BJ (cell line): ENCODE data around the gene BTBD3. TPM values are rescaled to one million over a fixed set of nuclear protein-coding genes. Genes with fewer than 3 reads are reported as not detected.

Experiments used
- CTCF ChIA-PET: fragments of 350-600 bp; formaldehyde crosslinking; extraction: SDS; loops from one replicate; lab custom pipeline; 2021; ENCODE audit warnings: antibody characterized with exemption, inconsistent platforms; lab: Yijun Ruan, JAX
- POLR2A ChIA-PET: fragments of 300-600 bp; sonication (Branson Sonifier 250); formaldehyde crosslinking; extraction: SDS; loops from one replicate; lab custom pipeline; 2021; ENCODE audit warnings: antibody characterized with exemption; lab: Charles Lee
- DNase-seq: peaks from one replicate; pipeline ENCODE4 v3.0.0-alpha.2; 2011; ENCODE audit warnings: low read depth
- H3K27me3 ChIP-seq: 2 replicates; pipeline ENCODE4 v1.6.0; 2011; ENCODE audit warnings: low read length; ENCODE audit not compliant: control insufficient read depth, insufficient read depth
- H3K36me3 ChIP-seq: 2 replicates; pipeline ENCODE4 v1.5.1; 2011; ENCODE audit warnings: low read length; ENCODE audit not compliant: control insufficient read depth, insufficient read depth
- H3K4me3 ChIP-seq: 2 replicates; pipeline ENCODE4 v1.5.1; 2011; ENCODE audit warnings: low read depth, mild to moderate bottlenecking, control low read depth, low read length
- polyA plus RNA-seq: library from polyadenylated mRNA; depleted of rRNA; stranded (reverse); fragments of >200 nt; gene quantifications from 2 replicates; pipeline ENCODE4 v1.2.3, GENCODE V29; 2011
- TF ChIP-seq, protein P1 (sequence below): IDR thresholded peaks from 2 replicates; pipeline ENCODE4 v1.5.1; 2011; ENCODE audit warnings: low read depth, mild to moderate bottlenecking, control low read depth, inconsistent platforms, low read length, moderate library complexity; ENCODE audit not compliant: insufficient read depth

The BTBD3 gene
- polyA plus RNA-seq, 1 experiment, result 21.3 TPM

DNA sequence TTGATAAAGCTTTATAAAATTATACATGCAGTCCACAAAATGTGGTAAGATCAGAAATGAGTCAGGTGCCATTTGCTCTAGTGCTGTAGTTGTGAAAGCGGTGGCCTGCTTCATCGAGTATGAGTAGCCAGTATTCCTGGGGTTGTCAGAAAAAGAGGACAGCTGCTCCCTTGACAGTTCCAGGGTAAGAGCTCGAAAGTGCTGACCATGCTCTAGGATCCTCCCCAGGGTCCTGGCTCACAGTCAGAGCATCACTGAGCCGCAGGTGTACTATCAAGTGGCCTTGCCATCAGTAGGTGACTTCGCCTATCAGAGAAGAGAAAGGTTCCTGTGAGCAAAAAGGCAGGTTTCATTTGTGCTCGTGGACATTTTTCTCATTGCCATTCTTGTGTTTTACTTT is 3.6 kb downstream of the BTBD3 start:
- ChIA-PET POLR2A (no interaction called here), CTCF (no interaction called here)
- H3K36me3 ChIP-seq, result peaks cover 7% of the 10 kb centered on the region
- no peak for DNase-seq
- H3K4me3 ChIP-seq, result no peak overlapping the region
- TF ChIP-seq, protein P1, sequence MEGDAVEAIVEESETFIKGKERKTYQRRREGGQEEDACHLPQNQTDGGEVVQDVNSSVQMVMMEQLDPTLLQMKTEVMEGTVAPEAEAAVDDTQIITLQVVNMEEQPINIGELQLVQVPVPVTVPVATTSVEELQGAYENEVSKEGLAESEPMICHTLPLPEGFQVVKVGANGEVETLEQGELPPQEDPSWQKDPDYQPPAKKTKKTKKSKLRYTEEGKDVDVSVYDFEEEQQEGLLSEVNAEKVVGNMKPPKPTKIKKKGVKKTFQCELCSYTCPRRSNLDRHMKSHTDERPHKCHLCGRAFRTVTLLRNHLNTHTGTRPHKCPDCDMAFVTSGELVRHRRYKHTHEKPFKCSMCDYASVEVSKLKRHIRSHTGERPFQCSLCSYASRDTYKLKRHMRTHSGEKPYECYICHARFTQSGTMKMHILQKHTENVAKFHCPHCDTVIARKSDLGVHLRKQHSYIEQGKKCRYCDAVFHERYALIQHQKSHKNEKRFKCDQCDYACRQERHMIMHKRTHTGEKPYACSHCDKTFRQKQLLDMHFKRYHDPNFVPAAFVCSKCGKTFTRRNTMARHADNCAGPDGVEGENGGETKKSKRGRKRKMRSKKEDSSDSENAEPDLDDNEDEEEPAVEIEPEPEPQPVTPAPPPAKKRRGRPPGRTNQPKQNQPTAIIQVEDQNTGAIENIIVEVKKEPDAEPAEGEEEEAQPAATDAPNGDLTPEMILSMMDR, result no peak
- no peaks in the 10 kb centered on the region for H3K27me3 ChIP-seq

GRCh38 chr20:11922561-11922960 is 4.9 kb downstream of the BTBD3 start:
- H3K4me3 ChIP-seq, result no peak overlapping the region
- H3K27me3 ChIP-seq, result no peaks in the 10 kb centered on the region
- DNase-seq, result no peak
- H3K36me3 ChIP-seq, result peaks cover 9% of the 10 kb centered on the region
- TF ChIP-seq, protein P1, result no peak
- CTCF ChIA-PET, result interaction anchor here (0.6 to 1.7 kb wide), 3 partner anchors 12 to 290 kb away, joined by 3 to 5 read pairs (median 3); no protein-coding TSS in a partner anchor
- POLR2A ChIA-PET, result no interaction called here

- TF ChIP-seq, protein P1, result no peak
- ChIA-PET CTCF (no interaction called here), POLR2A (no interaction called here)
- no peak for DNase-seq
- no peak overlapping the region for H3K4me3 ChIP-seq
- peaks cover 9% of the 10 kb centered on the region for H3K36me3 ChIP-seq
- H3K27me3 ChIP-seq, result no peaks in the 10 kb centered on the region
Observed at GRCh38 chr20:11924923-11925322, 7.2 kb downstream of the BTBD3 start.

DNA sequence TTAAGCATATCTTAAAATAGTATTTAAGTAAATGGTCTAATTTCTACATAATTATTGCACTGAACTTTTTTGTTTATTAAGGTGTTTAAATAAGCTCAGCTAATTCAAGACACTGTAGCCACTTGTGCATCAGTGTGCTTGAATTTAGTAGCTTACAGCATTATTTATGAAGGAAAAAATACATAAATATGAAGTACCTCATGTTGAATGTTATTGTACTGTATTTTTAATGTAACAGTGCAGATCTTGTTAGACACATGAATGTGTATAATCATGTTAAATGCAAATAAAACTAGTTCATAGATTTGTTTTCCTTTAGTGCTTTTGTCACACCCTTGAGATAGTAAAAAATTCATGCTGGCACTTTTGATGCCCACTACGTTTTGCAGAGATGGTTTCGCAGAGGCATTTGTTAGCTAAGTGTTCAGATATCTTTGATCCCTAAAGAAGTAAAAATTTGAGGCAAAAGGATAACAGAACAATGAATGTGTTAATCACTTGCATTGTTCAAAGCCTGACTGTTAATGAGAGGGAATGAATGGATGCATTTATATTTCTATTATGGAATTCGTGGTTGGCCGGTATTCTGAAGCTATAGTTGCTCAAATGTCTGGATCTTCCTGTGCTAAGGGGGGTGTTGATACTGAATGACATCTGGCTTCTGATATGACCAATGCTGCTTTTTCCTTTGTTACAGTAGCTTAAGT is 8.8 kb downstream of the BTBD3 start:
- DNase-seq, result no peak
- ChIA-PET CTCF (interaction anchor here (1.0 to 1.7 kb wide), 3 partner anchors 10 to 210 kb away, joined by 3 to 4 read pairs (median 4); no protein-coding TSS in a partner anchor), POLR2A (no interaction called here)
- H3K27me3 ChIP-seq, result no peaks in the 10 kb centered on the region
- no peak overlapping the region for H3K4me3 ChIP-seq
- peaks cover 9% of the 10 kb centered on the region for H3K36me3 ChIP-seq
- TF ChIP-seq, protein P1, result no peak

DNA sequence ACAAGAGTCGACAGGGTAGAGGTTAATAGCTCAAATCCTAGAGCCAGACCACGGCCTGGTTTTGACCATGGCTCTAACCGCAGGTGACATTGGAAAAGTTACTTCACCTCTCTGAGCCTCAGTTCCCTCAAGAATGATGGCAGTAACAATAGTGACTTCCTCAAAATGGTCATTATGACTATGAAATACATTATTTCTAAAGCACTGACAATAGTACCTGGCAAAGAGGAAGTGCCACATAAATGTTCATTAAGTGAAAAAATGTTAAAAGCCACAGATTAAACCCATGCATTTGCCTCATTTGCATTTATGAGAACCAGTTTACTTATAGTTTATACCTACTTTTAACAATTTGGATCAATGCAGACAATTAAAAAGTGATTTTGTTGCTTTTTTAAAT is 12.3 kb downstream of the BTBD3 start:
- CTCF ChIA-PET, result no interaction called here

More for the DNA sequence above, 12.3 kb downstream of the BTBD3 start:
- POLR2A ChIA-PET, result no interaction called here
- no peak overlapping the region for H3K4me3 ChIP-seq
- no peak for DNase-seq
- no peaks in the 10 kb centered on the region for H3K27me3 ChIP-seq
- TF ChIP-seq, protein P1, result no peak
- peaks cover 4% of the 10 kb centered on the region; the same call in 1 of the 2 replicates for H3K36me3 ChIP-seq
